Esophagus squamous epithelium (tissue), 4 donors: ENCODE data around the gene BBLN.

ENCODE experiments used
- CTCF ChIP-seq, 6 experiments: fragments of 450-650 bp in 4 of 6; fragments of 200-600 bp in 2 of 6; sonication (generic) in 2 of 6; IDR thresholded peaks; one replicate each; pipeline ENCODE4 v1.5.1; 2016 to 2019; ENCODE audit warnings: antibody characterized with exemption in 6 of 6, mild to moderate bottlenecking in 4 of 6, moderate library complexity in 4 of 6
- POLR2A ChIP-seq, 4 donors: fragments of 450-650 bp; IDR thresholded peaks; one replicate each; pipeline ENCODE4 v1.6.1; 2017; ENCODE audit warnings: antibody characterized with exemption in 4 of 4, mild to moderate bottlenecking in 4 of 4, moderate library complexity in 3 of 4

GRCh38 chr9:128190013-128190412 is 29.9 kb downstream of the BBLN start:
- TF ChIP-seq CTCF (IDR thresholded peaks at IDR 0.05) (no peak), POLR2A (IDR thresholded peaks at IDR 0.05) (no peak)
